ENCODE data around the gene PRR15.

PRR15 gene

GRCh38 chr7:29610086-29610485, 46.5 kb downstream of the PRR15 start:
- no peak overlapping the region for H3K27ac ChIP-seq
- TF ChIP-seq CTCF (conservative IDR thresholded peaks at IDR 0.05) (peak; percentile 68), ZFX (IDR thresholded peaks at IDR 0.05) (no peak)

- H3K27ac ChIP-seq = no peak overlapping the region
- TF ChIP-seq CTCF (conservative IDR thresholded peaks at IDR 0.05) = no peak
- no peak for TF ChIP-seq ZFX (IDR thresholded peaks at IDR 0.05)
Measured at GRCh38 chr7:29611941-29612544, 48.4 kb downstream of the PRR15 start.

- no peak overlapping the region for H3K27ac ChIP-seq
- no peak for TF ChIP-seq CTCF (conservative IDR thresholded peaks at IDR 0.05)
- no peak for TF ChIP-seq ZFX (IDR thresholded peaks at IDR 0.05)
Measured at GRCh38 chr7:29612596-29612995, 49.0 kb downstream of the PRR15 start.

- TF ChIP-seq ZFX (IDR thresholded peaks at IDR 0.05) (no peak), CTCF (conservative IDR thresholded peaks at IDR 0.05) (no peak)
- no peak overlapping the region for H3K27ac ChIP-seq
Measured at GRCh38 chr7:29613100-29613499, 49.5 kb downstream of the PRR15 start.

GRCh38 chr7:29614229-29614628, 50.6 kb downstream of the PRR15 start:
- TF ChIP-seq CTCF (conservative IDR thresholded peaks at IDR 0.05) (no peak), ZFX (IDR thresholded peaks at IDR 0.05) (no peak)

More at GRCh38 chr7:29614229-29614628, 50.6 kb downstream of the PRR15 start:
- no peak overlapping the region for H3K27ac ChIP-seq
